Hepatocyte (in vitro differentiated cells): ENCODE measurements around the gene PIGQ.

Experiments used
- EZH2 ChIP-seq: fragments of 200-600 bp; sonication (generic); IDR thresholded peaks from 2 replicates; pipeline ENCODE4 v1.6.1; 2016; ENCODE audit warnings: antibody characterized with exemption, mild to moderate bottlenecking, borderline replicate concordance
- EZH2phosphoT487 ChIP-seq: fragments of 200-600 bp; sonication (generic); IDR thresholded peaks from one replicate; pipeline ENCODE4 v1.6.1; 2018; ENCODE audit warnings: antibody characterized with exemption, mild to moderate bottlenecking, low read depth, moderate library complexity; ENCODE audit not compliant: unreplicated experiment, severe bottlenecking
- TF ChIP-seq, protein P1 (sequence below): fragments of 200-600 bp; sonication (generic); IDR thresholded peaks from 2 replicates; pipeline ENCODE4 v1.5.1; 2016; ENCODE audit warnings: antibody characterized with exemption, mild to moderate bottlenecking; ENCODE audit not compliant: poor library complexity

GRCh38 chr16:625117-625976 lies 55.6 kb downstream of the PIGQ start:
- TF ChIP-seq, protein P1, sequence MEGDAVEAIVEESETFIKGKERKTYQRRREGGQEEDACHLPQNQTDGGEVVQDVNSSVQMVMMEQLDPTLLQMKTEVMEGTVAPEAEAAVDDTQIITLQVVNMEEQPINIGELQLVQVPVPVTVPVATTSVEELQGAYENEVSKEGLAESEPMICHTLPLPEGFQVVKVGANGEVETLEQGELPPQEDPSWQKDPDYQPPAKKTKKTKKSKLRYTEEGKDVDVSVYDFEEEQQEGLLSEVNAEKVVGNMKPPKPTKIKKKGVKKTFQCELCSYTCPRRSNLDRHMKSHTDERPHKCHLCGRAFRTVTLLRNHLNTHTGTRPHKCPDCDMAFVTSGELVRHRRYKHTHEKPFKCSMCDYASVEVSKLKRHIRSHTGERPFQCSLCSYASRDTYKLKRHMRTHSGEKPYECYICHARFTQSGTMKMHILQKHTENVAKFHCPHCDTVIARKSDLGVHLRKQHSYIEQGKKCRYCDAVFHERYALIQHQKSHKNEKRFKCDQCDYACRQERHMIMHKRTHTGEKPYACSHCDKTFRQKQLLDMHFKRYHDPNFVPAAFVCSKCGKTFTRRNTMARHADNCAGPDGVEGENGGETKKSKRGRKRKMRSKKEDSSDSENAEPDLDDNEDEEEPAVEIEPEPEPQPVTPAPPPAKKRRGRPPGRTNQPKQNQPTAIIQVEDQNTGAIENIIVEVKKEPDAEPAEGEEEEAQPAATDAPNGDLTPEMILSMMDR: no peak
- TF ChIP-seq EZH2 (no peak), EZH2phosphoT487 (no peak)
